Activated effector memory CD4-positive, alpha-beta T cell treated with anti-CD3 and anti-CD28 coated beads, Interleukin-2, amount 50 U/mL, for 16 hours (primary cell): ENCODE measurements around the gene ATP13A4.

ENCODE experiments used
- DNase-seq: peaks from one replicate; pipeline ENCODE4 v3.0.0-alpha.2; 2020

ATP13A4 gene

GRCh38 chr3:193554811-193555210, at the start of gene ATP13A4:
ATP13A4 (minus strand) TSS chr3:193554895; CDS start chr3:193554799, 96 bp downstream.
- no peak for DNase-seq

- no peak for DNase-seq
These were observed 44.7 kb upstream of the ATP13A4 start for GRCh38 chr3:193599393-193599792.

- DNase-seq: no peak
These were observed 43.5 kb upstream of the ATP13A4 start for GRCh38 chr3:193598202-193598601.

- no peak for DNase-seq
These were observed 41.3 kb upstream of the ATP13A4 start for GRCh38 chr3:193595939-193596487.

GRCh38 chr3:193594946-193595689, 40.4 kb upstream of the ATP13A4 start:
- DNase-seq: no peak

GRCh38 chr3:193593668-193594030, 39.0 kb upstream of the ATP13A4 start:
- peak; percentile 75 for DNase-seq

GRCh38 chr3:193592841-193593667, 38.4 kb upstream of the ATP13A4 start, which contains the start of gene OPA1:
OPA1 (plus strand) TSS chr3:193593208; CDS start chr3:193593378, 170 bp downstream.
- DNase-seq: peak; percentile 95

- no peak for DNase-seq
These were observed 35.6 kb upstream of the ATP13A4 start for GRCh38 chr3:193590088-193590856.

- DNase-seq: no peak
These were observed 34.9 kb upstream of the ATP13A4 start for GRCh38 chr3:193589616-193590015.

GRCh38 chr3:193589129-193589528, 34.4 kb upstream of the ATP13A4 start:
- no peak for DNase-seq

- no peak for DNase-seq
These were observed 31.8 kb upstream of the ATP13A4 start for GRCh38 chr3:193586526-193586925.

GRCh38 chr3:193585530-193585929, 30.8 kb upstream of the ATP13A4 start:
- DNase-seq: no peak

GRCh38 chr3:193574488-193575070, 19.9 kb upstream of the ATP13A4 start:
- no peak for DNase-seq

- no peak for DNase-seq
These were observed 18.9 kb upstream of the ATP13A4 start for GRCh38 chr3:193573403-193574191.

- peak; percentile 76 for DNase-seq
These were observed 17.8 kb upstream of the ATP13A4 start for GRCh38 chr3:193572426-193572908.

- no peak for DNase-seq
These were observed 14.4 kb upstream of the ATP13A4 start for GRCh38 chr3:193569119-193569518.

- DNase-seq: no peak
These were observed 9.3 kb upstream of the ATP13A4 start for GRCh38 chr3:193564012-193564411.

GRCh38 chr3:193563426-193563825, 8.7 kb upstream of the ATP13A4 start:
- DNase-seq: no peak

GRCh38 chr3:193560870-193561269, 6.2 kb upstream of the ATP13A4 start:
- no peak for DNase-seq

- no peak for DNase-seq
These were observed 5.4 kb upstream of the ATP13A4 start for GRCh38 chr3:193560091-193560490.

GRCh38 chr3:193559100-193559499, 4.4 kb upstream of the ATP13A4 start:
- no peak for DNase-seq

- DNase-seq: no peak
These were observed 2.1 kb upstream of the ATP13A4 start for GRCh38 chr3:193556841-193557240.
